Osteocyte (in vitro differentiated cells): ENCODE results near the gene CFAP97D1. TPM values are rescaled to one million over a fixed set of nuclear protein-coding genes. Genes with fewer than 3 reads are reported as not detected.

Experiments used
- DNase-seq: peaks from one replicate; pipeline ENCODE4 v3.0.0; 2021; ENCODE audit warnings: mixed read lengths; ENCODE audit not compliant: unreplicated experiment; ENCODE audit errors: extremely low spot score
- H3K27ac Mint-ChIP-seq: one replicate; pipeline ENCODE4 v1.8.0; 2021; ENCODE audit warnings: mild to moderate bottlenecking, mixed read lengths; ENCODE audit not compliant: unreplicated experiment
- H3K27me3 Mint-ChIP-seq: one replicate; pipeline ENCODE4 v1.8.0; 2021; ENCODE audit warnings: mixed read lengths; ENCODE audit not compliant: unreplicated experiment
- H3K36me3 Mint-ChIP-seq: one replicate; pipeline ENCODE4 v1.8.0; 2021; ENCODE audit warnings: mixed read lengths; ENCODE audit not compliant: unreplicated experiment
- H3K4me1 Mint-ChIP-seq: one replicate; pipeline ENCODE4 v1.8.0; 2021; ENCODE audit warnings: mixed read lengths; ENCODE audit not compliant: unreplicated experiment
- H3K4me3 Mint-ChIP-seq: one replicate; pipeline ENCODE4 v1.8.0; 2021; ENCODE audit warnings: mild to moderate bottlenecking, moderate library complexity, mixed read lengths; ENCODE audit not compliant: unreplicated experiment
- H3K9me3 Mint-ChIP-seq: one replicate; pipeline ENCODE4 v1.8.0; 2021; ENCODE audit warnings: mixed read lengths; ENCODE audit not compliant: unreplicated experiment
- CTCF ChIP-seq: fragments of 200-600 bp; sonication (generic); IDR thresholded peaks from 2 replicates; pipeline ENCODE4 v1.5.0; 2021; ENCODE audit warnings: antibody characterized with exemption, mild to moderate bottlenecking, moderate library complexity
- total RNA-seq: library from RNA; stranded (reverse); gene quantifications from 2 replicates; pipeline ENCODE4 v1.2.1, GENCODE V29; 2021

The CFAP97D1 gene
- total RNA-seq, 1 donor from 2014 or later, result not detected

GRCh38 chr17:43830510-43831140, 50.4 kb downstream of the CFAP97D1 start:
- no peak overlapping the region for H3K4me3 Mint-ChIP-seq
- H3K36me3 Mint-ChIP-seq, result peaks cover 10% of the 10 kb centered on the region
- H3K4me1 Mint-ChIP-seq, result peaks cover 17% of the 10 kb centered on the region
- TF ChIP-seq CTCF, result no peak
- no peaks in the 10 kb centered on the region for H3K27me3 Mint-ChIP-seq
- no peaks in the 10 kb centered on the region for H3K9me3 Mint-ChIP-seq
- H3K27ac Mint-ChIP-seq, result no peak overlapping the region
- DNase-seq, result no peak

- H3K27me3 Mint-ChIP-seq, result peaks cover 1% of the 10 kb centered on the region
- H3K4me1 Mint-ChIP-seq, result peaks cover 17% of the 10 kb centered on the region
- H3K9me3 Mint-ChIP-seq, result no peaks in the 10 kb centered on the region
- H3K4me3 Mint-ChIP-seq, result peak overlapping the region; percentile 72
- DNase-seq, result no peak
- peaks cover 10% of the 10 kb centered on the region for H3K36me3 Mint-ChIP-seq
- H3K27ac Mint-ChIP-seq, result no peak overlapping the region
- TF ChIP-seq CTCF, result no peak
Observed at GRCh38 chr17:43831633-43832032, 51.4 kb downstream of the CFAP97D1 start.

GRCh38 chr17:43832168-43832975, 52.1 kb downstream of the CFAP97D1 start:
- no peaks in the 10 kb centered on the region for H3K9me3 Mint-ChIP-seq
- no peak for TF ChIP-seq CTCF
- peaks cover 10% of the 10 kb centered on the region for H3K36me3 Mint-ChIP-seq
- H3K4me1 Mint-ChIP-seq, result peaks cover 17% of the 10 kb centered on the region
- H3K27ac Mint-ChIP-seq, result no peak overlapping the region
- H3K4me3 Mint-ChIP-seq, result peak overlapping the region; percentile 72
- H3K27me3 Mint-ChIP-seq, result peaks cover 9% of the 10 kb centered on the region
- no peak for DNase-seq

GRCh38 chr17:43832976-43833829, 53.0 kb downstream of the CFAP97D1 start, which contains the start of gene MPP3:
TSS of gene MPP3 (minus strand) at chr17:43833146. CDS start at chr17:43831906, 1,240 bp downstream.
- Mint-ChIP-seq H3K27ac (no peak within 1 kb of the TSS), H3K4me1 (peaks cover 17% of the 10 kb centered on the region), H3K36me3 (peaks cover 6% of the 10 kb centered on the region), H3K9me3 (no peaks in the 10 kb centered on the region), H3K4me3 (peak within 1 kb of the TSS; percentile 76), H3K27me3 (peaks cover 14% of the 10 kb centered on the region)
- no peak for DNase-seq
- no peak for TF ChIP-seq CTCF
